Measurements from ENCODE around the gene ARHGAP6.

Gene ARHGAP6

DNA sequence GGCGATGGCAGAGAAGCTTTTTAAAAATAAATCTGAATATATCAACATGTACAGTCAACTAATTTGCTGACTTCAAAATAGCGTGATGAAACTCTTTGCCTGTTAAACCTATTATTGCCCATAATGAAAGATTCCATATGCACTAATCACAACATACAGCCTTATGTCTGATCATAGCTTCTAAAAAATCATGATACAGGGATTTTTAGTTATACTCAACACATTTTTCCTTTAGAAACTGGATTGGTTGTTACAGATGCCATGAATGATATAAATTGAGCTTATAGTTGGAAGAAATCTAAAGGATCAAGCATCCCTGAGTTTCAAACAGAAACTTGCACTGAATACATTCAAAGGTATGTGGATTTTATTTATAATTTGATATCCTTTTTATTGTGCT is 372.6 kb downstream of the ARHGAP6 start, which contains the start of gene AMELX:
Gene AMELX (plus strand): TSS at position 301 of the 400 bp plus-strand sequence. CDS start 1,376 bp downstream, outside the sequence.
- TF ChIP-seq, protein P1, sequence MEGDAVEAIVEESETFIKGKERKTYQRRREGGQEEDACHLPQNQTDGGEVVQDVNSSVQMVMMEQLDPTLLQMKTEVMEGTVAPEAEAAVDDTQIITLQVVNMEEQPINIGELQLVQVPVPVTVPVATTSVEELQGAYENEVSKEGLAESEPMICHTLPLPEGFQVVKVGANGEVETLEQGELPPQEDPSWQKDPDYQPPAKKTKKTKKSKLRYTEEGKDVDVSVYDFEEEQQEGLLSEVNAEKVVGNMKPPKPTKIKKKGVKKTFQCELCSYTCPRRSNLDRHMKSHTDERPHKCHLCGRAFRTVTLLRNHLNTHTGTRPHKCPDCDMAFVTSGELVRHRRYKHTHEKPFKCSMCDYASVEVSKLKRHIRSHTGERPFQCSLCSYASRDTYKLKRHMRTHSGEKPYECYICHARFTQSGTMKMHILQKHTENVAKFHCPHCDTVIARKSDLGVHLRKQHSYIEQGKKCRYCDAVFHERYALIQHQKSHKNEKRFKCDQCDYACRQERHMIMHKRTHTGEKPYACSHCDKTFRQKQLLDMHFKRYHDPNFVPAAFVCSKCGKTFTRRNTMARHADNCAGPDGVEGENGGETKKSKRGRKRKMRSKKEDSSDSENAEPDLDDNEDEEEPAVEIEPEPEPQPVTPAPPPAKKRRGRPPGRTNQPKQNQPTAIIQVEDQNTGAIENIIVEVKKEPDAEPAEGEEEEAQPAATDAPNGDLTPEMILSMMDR (IDR thresholded peaks at IDR 0.05; ENCODE audit: borderline replicate concordance, insufficient read depth, low read depth, low read length), result no peak
- H3K4me3 ChIP-seq (ENCODE audit: low read depth, low read length), result no peak within 1 kb of the TSS

- TF ChIP-seq, protein P1 (IDR thresholded peaks at IDR 0.05; ENCODE audit: borderline replicate concordance, insufficient read depth, low read depth, low read length), result no peak
- no peak overlapping the region for H3K4me3 ChIP-seq (ENCODE audit: low read depth, low read length)
Measured at GRCh38 chrX:11290416-11291102, 375.2 kb downstream of the ARHGAP6 start.

DNA sequence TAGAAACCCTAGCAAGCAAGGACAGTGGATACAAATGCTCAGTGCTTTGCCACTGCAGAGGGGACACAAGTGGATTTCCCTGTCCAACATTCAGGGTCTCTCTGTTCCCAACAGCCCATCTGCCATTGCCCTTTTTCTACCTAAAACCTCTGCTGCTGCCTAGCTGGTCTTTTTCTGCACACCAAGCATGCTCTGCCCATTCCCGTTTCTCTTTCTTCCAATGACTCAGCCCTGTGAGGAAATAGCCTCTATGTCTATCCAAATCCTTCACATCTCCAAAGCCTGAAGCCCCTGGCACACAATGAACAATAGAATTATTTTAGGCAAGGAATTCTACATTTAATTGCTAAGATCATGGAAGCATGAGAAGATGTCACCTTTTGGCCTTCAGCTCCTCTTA is 378.2 kb downstream of the ARHGAP6 start:
- TF ChIP-seq, protein P1 (IDR thresholded peaks at IDR 0.05; ENCODE audit: borderline replicate concordance, insufficient read depth, low read depth, low read length), result no peak
- no peak overlapping the region for H3K4me3 ChIP-seq (ENCODE audit: low read depth, low read length)

DNA sequence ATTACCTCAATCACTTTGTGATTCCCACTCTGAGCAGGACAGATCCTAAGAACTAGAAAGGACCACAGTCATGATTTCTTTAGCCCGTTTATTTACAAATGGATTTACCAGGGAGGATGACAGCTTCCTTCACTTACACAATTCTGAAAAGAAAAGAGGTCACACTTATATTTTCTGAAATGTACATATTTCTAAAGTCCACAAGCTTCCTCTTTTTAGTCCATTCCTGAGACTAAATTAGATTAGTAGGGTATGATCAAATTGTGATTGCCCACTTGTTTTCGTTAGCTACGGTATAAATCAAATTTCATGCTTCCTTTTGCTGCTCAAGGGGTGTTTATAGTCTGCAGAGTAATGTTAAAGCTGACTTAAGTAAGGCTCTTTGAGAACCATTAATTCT is 380.1 kb downstream of the ARHGAP6 start:
- no peak overlapping the region for H3K4me3 ChIP-seq (ENCODE audit: low read depth, low read length)
- TF ChIP-seq, protein P1 (IDR thresholded peaks at IDR 0.05; ENCODE audit: borderline replicate concordance, insufficient read depth, low read depth, low read length), result no peak

DNA sequence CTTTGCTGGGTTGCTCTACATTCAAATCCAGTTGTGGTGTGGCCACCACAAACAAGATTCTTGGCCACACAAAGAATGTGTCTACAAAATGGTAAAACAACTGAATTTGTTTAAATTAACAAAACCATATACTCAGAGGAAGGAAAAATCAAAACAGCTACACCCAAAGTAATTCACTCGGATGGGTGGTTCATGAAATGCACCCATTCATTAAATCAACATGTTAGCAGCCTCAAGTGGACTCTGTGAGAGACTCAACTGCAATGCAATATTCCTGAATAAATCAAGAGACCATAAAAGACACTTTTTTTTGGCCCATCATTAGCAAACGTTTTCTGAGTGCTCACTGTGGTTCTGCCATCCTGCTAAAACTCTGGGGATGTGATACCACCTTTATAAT is 383.7 kb downstream of the ARHGAP6 start:
- H3K4me3 ChIP-seq (ENCODE audit: low read depth, low read length), result no peak overlapping the region
- TF ChIP-seq, protein P1 (IDR thresholded peaks at IDR 0.05; ENCODE audit: borderline replicate concordance, insufficient read depth, low read depth, low read length), result no peak

- no peak overlapping the region for H3K4me3 ChIP-seq (ENCODE audit: low read depth, low read length)
- TF ChIP-seq, protein P1 (IDR thresholded peaks at IDR 0.05; ENCODE audit: borderline replicate concordance, insufficient read depth, low read depth, low read length), result no peak
Measured at GRCh38 chrX:11273544-11273943, 392.2 kb downstream of the ARHGAP6 start.

DNA sequence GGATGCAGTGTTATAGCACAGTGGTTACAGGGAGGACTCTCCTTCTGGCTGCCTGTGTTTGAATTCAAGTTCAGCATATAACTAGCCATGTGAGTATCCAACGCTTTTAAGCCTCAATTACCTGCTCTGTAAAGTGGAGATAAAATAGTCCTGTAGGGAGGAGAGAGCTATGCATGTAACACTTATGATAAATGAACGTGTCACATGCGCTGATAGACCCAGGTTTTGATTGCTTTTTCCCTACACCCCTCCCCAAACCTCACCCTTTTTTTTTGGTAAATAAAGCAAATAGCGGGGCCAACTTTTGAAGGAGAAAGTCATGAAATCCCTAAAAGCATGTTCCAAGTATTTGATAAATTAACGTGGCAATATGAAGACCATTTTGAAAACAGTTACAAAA is 392.9 kb downstream of the ARHGAP6 start:
- H3K4me3 ChIP-seq (ENCODE audit: low read depth, low read length), result no peak overlapping the region
- TF ChIP-seq, protein P1 (IDR thresholded peaks at IDR 0.05; ENCODE audit: borderline replicate concordance, insufficient read depth, low read depth, low read length), result no peak

Data from GM12875 (cell line).